Esophagus muscularis mucosa (tissue), 4 donors: ENCODE measurements around the gene WWC1.

Experiments used
- EP300 ChIP-seq: sonication (generic); formaldehyde crosslinking; IDR thresholded peaks from one replicate; pipeline ENCODE4 v1.6.1; 2017; ENCODE audit warnings: antibody characterized with exemption
- POLR2A ChIP-seq: fragments of 450-650 bp; IDR thresholded peaks from one replicate; pipeline ENCODE4 v1.6.1; 2017; ENCODE audit warnings: antibody characterized with exemption, moderate library complexity, mild to moderate bottlenecking, low read depth
- POLR2AphosphoS5 ChIP-seq, 2 donors: sonication (generic); formaldehyde crosslinking; IDR thresholded peaks; one replicate each; pipeline ENCODE4 v1.6.1; 2017; ENCODE audit warnings: antibody characterized with exemption in 2 of 2
- TF ChIP-seq, protein P1 (sequence below), 3 experiments: fragments of 200-600 bp in 2 of 3; fragments of 450-650 bp in 1 of 3; sonication (generic) in 2 of 3; IDR thresholded peaks; one replicate each; pipeline ENCODE4 v1.5.1; 2017 to 2019; ENCODE audit warnings: antibody characterized with exemption in 3 of 3, mild to moderate bottlenecking in 2 of 3, moderate library complexity in 1 of 3

DNA sequence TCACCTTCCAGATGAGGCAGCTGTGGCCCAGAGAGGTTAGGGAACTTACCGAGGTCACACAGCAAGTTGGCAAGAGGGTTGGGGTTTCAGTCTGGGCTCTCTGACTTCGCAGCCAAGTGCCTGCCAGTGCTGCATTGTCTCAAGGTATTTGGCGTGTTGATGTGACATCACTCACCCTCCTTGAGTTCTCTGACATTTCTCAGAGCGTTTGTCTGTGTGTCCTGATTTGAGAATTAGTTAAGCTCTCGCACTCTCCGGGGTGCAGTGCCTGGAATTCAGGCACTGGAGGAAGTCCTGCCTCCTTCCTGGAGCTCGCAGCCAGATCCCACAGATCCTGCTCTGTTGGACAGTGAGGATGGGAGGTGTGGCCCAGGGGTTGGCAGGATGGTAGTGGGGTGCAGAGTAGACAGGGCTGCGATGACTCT lies 25.7 kb downstream of the WWC1 start:
- TF ChIP-seq, protein P1, sequence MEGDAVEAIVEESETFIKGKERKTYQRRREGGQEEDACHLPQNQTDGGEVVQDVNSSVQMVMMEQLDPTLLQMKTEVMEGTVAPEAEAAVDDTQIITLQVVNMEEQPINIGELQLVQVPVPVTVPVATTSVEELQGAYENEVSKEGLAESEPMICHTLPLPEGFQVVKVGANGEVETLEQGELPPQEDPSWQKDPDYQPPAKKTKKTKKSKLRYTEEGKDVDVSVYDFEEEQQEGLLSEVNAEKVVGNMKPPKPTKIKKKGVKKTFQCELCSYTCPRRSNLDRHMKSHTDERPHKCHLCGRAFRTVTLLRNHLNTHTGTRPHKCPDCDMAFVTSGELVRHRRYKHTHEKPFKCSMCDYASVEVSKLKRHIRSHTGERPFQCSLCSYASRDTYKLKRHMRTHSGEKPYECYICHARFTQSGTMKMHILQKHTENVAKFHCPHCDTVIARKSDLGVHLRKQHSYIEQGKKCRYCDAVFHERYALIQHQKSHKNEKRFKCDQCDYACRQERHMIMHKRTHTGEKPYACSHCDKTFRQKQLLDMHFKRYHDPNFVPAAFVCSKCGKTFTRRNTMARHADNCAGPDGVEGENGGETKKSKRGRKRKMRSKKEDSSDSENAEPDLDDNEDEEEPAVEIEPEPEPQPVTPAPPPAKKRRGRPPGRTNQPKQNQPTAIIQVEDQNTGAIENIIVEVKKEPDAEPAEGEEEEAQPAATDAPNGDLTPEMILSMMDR (IDR thresholded peaks at IDR 0.05): no peak
- TF ChIP-seq POLR2A (no peak), EP300 (no peak), POLR2AphosphoS5 (IDR thresholded peaks at IDR 0.05) (no peak)
